Stomach (tissue), 4 donors: Measurements from ENCODE around the gene SH3RF3.

Experiments
- POLR2AphosphoS5 ChIP-seq, 3 donors: sonication (generic); formaldehyde crosslinking; IDR thresholded peaks; one replicate each; pipeline ENCODE4 v1.6.1; 2016; ENCODE audit warnings: antibody characterized with exemption in 3 of 3
- TF ChIP-seq, protein P1 (sequence below), 7 experiments: fragments of 450-650 bp in 4 of 7; fragments of 200-600 bp in 3 of 7; sonication (generic) in 3 of 7; IDR thresholded peaks; one replicate each; pipeline ENCODE4 v1.5.1; 2016 to 2019; ENCODE audit warnings: antibody characterized with exemption in 7 of 7, control low read depth in 2 of 7, mild to moderate bottlenecking in 1 of 7

DNA sequence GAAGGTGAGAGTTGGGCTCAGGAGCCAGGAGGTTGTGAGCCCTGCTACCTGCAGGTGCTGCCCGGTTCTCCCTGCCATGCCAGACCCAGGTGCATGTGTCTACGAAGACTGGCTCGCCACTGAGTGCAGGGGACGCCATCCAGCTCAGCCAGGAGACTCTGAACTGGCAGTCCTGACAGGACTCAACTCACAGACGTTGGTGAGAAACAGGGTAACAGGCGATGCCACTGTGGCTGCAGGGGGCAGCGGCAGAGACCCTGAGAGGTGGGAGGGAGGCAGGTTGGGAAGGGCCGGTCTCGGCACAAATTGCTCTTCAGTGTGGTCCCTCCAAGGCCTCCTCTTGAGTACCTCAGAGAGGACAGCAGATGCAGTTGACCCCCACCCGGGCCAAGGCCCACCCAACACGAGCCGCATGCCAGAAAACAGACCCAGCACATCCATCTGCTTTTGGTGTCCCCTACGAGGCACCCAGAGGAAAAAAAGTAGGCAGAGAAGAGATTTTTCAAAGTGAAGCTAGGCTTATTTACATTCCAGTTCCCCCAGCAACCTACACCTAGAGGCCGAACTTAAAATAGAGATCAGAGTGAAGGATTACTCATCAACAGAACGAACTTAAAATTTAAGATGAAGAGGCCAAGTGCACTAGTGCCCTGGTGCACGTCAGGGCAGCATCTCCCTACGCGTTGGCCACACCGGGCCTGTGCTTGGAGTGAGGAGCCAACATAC lies 300.0 kb downstream of the SH3RF3 start:
- TF ChIP-seq, protein P1, sequence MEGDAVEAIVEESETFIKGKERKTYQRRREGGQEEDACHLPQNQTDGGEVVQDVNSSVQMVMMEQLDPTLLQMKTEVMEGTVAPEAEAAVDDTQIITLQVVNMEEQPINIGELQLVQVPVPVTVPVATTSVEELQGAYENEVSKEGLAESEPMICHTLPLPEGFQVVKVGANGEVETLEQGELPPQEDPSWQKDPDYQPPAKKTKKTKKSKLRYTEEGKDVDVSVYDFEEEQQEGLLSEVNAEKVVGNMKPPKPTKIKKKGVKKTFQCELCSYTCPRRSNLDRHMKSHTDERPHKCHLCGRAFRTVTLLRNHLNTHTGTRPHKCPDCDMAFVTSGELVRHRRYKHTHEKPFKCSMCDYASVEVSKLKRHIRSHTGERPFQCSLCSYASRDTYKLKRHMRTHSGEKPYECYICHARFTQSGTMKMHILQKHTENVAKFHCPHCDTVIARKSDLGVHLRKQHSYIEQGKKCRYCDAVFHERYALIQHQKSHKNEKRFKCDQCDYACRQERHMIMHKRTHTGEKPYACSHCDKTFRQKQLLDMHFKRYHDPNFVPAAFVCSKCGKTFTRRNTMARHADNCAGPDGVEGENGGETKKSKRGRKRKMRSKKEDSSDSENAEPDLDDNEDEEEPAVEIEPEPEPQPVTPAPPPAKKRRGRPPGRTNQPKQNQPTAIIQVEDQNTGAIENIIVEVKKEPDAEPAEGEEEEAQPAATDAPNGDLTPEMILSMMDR (IDR thresholded peaks at IDR 0.05) = no peak
- TF ChIP-seq POLR2AphosphoS5 (IDR thresholded peaks at IDR 0.05) = no peak
